ENCODE results near the gene ARHGAP25. TPM values are rescaled to one million over a fixed set of nuclear protein-coding genes. Genes with fewer than 3 reads are reported as not detected.

The ARHGAP25 gene
- total and polyA plus RNA-seq, 10 of the 15 experiments (the other 5 are each of a cell fraction or from before 2014, with no cell fraction given): 0.15 to 1.0 (median 0.46) TPM

DNA sequence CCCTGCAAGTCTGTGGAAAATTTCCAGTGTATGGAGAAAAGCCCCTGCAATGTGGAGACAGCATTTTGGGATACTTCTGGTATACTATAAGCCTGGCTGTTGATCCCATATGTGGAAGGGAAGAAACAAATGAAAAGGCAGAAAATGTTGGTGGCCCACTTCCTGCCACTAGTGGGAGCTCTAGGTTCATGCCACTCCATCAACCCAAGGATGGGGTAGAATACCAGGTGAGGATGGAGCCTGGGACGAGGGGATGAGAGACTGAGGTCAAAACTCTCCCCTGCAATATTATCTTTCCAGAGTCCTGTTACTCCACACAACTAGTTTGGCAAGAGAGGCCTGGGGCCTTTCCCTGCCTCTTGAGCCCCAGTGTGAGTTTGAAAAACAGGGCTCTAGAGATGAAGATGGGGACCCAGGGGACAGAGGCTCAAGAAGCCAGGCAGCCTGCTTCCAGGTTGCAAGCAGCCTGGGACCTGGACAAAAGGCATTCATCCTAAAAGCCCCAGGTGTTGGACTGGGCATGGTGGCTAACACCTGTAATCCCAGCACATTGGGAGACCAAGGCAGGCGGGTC, 104.7 kb downstream of the ARHGAP25 start:
- intact Hi-C loops (cut with micrococcal nuclease; ENCODE audit: unreplicated experiment): no loop called here
- BruUV-seq (replicated peaks): no TSS peak
- Histone ChIP-seq H3K79me2 (ENCODE audit: control insufficient read depth, insufficient read depth, low read length) (no peaks in the 10 kb centered on the region), H3K36me3 (ENCODE audit: control insufficient read depth in 2 of 2, insufficient read depth in 2 of 2, low read length in 1 of 2) (no peaks in the 10 kb centered on the region), H3K9me3 (replicated peaks; ENCODE audit: control insufficient read depth, insufficient read depth, low read length) (peaks cover 7% of the 10 kb centered on the region; the same call in 2 of the 3 replicates), H3K27me3 (replicated peaks in 1 of 2; ENCODE audit: control insufficient read depth in 2 of 2, insufficient read depth in 2 of 2, low read length in 1 of 2) (peaks cover 0 to 2% of the 10 kb centered on the region in 2 experiments; a peak in 1 of 4 replicates), H3K4me3 (no peak overlapping the region), H3K27ac (ENCODE audit: control insufficient read depth, insufficient read depth) (no peak overlapping the region), H4K20me1 (ENCODE audit: control insufficient read depth, insufficient read depth) (no peaks in the 10 kb centered on the region), H3K4me2 (ENCODE audit: control insufficient read depth, insufficient read depth) (no peak overlapping the region), H3K9ac (ENCODE audit: control insufficient read depth, insufficient read depth, low read length) (no peak overlapping the region), H3K4me1 (ENCODE audit: control insufficient read depth, insufficient read depth, low read length) (peaks cover 19% of the 10 kb centered on the region), H2AFZ (ENCODE audit: control insufficient read depth, low read depth, low read length) (no peak overlapping the region)
- TF ChIP-seq DPF2 (IDR thresholded peaks at IDR 0.05): no peak
- TF ChIP-seq ZNF217 (IDR thresholded peaks at IDR 0.05): no peak
- TF ChIP-seq, protein P1, sequence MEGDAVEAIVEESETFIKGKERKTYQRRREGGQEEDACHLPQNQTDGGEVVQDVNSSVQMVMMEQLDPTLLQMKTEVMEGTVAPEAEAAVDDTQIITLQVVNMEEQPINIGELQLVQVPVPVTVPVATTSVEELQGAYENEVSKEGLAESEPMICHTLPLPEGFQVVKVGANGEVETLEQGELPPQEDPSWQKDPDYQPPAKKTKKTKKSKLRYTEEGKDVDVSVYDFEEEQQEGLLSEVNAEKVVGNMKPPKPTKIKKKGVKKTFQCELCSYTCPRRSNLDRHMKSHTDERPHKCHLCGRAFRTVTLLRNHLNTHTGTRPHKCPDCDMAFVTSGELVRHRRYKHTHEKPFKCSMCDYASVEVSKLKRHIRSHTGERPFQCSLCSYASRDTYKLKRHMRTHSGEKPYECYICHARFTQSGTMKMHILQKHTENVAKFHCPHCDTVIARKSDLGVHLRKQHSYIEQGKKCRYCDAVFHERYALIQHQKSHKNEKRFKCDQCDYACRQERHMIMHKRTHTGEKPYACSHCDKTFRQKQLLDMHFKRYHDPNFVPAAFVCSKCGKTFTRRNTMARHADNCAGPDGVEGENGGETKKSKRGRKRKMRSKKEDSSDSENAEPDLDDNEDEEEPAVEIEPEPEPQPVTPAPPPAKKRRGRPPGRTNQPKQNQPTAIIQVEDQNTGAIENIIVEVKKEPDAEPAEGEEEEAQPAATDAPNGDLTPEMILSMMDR (IDR thresholded peaks at IDR 0.05 in 2 of 3, conservative IDR thresholded peaks at IDR 0.05 in 1 of 3; ENCODE audit: control insufficient read depth in 2 of 3, extremely low read depth in 1 of 3, insufficient read depth in 1 of 3, low read depth in 3 of 3, low read length in 3 of 3): peak; percentile 22 to 43 (median 42); a peak in 5 of 6 replicates
- TF ChIP-seq SMC3 (IDR thresholded peaks at IDR 0.05; ENCODE audit: borderline replicate concordance, low read length): peak; percentile 16; the same call in 1 of the 2 replicates
- peak; percentile 46 for TF ChIP-seq RAD21 (IDR thresholded peaks at IDR 0.05; ENCODE audit: insufficient read depth, low read depth, low read length)
- RAD21 ChIA-PET (ENCODE audit: unreplicated experiment): interaction anchor here (1.5 to 2.0 kb wide), 2 partner anchors 86 to 88 kb away, joined by 6 to 9 read pairs; no protein-coding TSS in a partner anchor
- 46% methylated on average over 2 of the region's 2 CpGs for WGBS (ENCODE audit: insufficient coverage, insufficient replicate concordance, low lambda C conversion rate, missing lambda C conversion rate)
- ATAC-seq: no peak
- SMC1A ChIA-PET (ENCODE audit: uncharacterized antibody, unreplicated experiment): interaction anchor here (0.8 to 1.2 kb wide), 2 partner anchors 11 to 376 kb away, joined by 3 to 5 read pairs; no protein-coding TSS in a partner anchor
- in situ Hi-C loops (cut with MboI): no loop called here
- POLR2A ChIA-PET: no interaction called here
- no peak for DNase-seq (ENCODE audit: low read depth, low spot score)
- no peak for FAIRE-seq
- CTCF ChIA-PET: interaction anchor here (0.9 to 8.8 kb wide), 10 partner anchors 15 to 376 kb away, joined by 3 to 75 read pairs (median 4); partner anchors contain the start of gene ARHGAP25

Measured in GM12878 (cell line).